GM18867 (cell line): ENCODE results near the gene LRP1-AS.

Source experiments
- ATAC-seq: cut with Tn5 transposase; IDR thresholded peaks from one replicate; pipeline ENCODE4 v1.9.1; 2021; ENCODE audit warnings: mild to moderate bottlenecking, moderate library complexity; ENCODE audit not compliant: unreplicated experiment

LRP1-AS gene

GRCh38 chr12:57160741-57161140 is 13.3 kb upstream of the LRP1-AS start:
- no peak for ATAC-seq

- no peak for ATAC-seq
Observed at GRCh38 chr12:57160040-57160439, 12.6 kb upstream of the LRP1-AS start.

GRCh38 chr12:57159311-57159710 is 11.9 kb upstream of the LRP1-AS start:
- no peak for ATAC-seq

- no peak for ATAC-seq
Observed at GRCh38 chr12:57158665-57159064, 11.2 kb upstream of the LRP1-AS start.

GRCh38 chr12:57158186-57158585 is 10.8 kb upstream of the LRP1-AS start:
- ATAC-seq, result no peak

GRCh38 chr12:57157588-57158173 is 10.3 kb upstream of the LRP1-AS start:
- no peak for ATAC-seq

- ATAC-seq, result no peak
Observed at GRCh38 chr12:57156701-57157403, 9.4 kb upstream of the LRP1-AS start.

- no peak for ATAC-seq
Observed at GRCh38 chr12:57154804-57155434, 7.5 kb upstream of the LRP1-AS start.

- no peak for ATAC-seq
Observed at GRCh38 chr12:57154076-57154475, 6.7 kb upstream of the LRP1-AS start.

GRCh38 chr12:57153415-57153997 is 6.1 kb upstream of the LRP1-AS start:
- ATAC-seq, result no peak

- no peak for ATAC-seq
Observed at GRCh38 chr12:57152639-57153038, 5.2 kb upstream of the LRP1-AS start.

GRCh38 chr12:57151741-57152630 is 4.6 kb upstream of the LRP1-AS start:
- no peak for ATAC-seq

- ATAC-seq, result no peak
Observed at GRCh38 chr12:57150400-57151000, 3.1 kb upstream of the LRP1-AS start.

- no peak for ATAC-seq
Observed at GRCh38 chr12:57149245-57149900, 2.0 kb upstream of the LRP1-AS start.

- ATAC-seq, result no peak
Observed at GRCh38 chr12:57148469-57149244, 1.2 kb upstream of the LRP1-AS start.

- no peak for ATAC-seq
Observed at GRCh38 chr12:57146092-57146491, 1.3 kb downstream of the LRP1-AS start.

- no peak for ATAC-seq
Observed at GRCh38 chr12:57145460-57146059, 1.9 kb downstream of the LRP1-AS start.

- no peak for ATAC-seq
Observed at GRCh38 chr12:57143454-57143853, 4.0 kb downstream of the LRP1-AS start.

GRCh38 chr12:57142727-57143126 is 4.7 kb downstream of the LRP1-AS start:
- ATAC-seq, result no peak
